ENCODE measurements around the gene WWOX.

Gene WWOX

GRCh38 chr16:79202977-79203376, 1103.5 kb downstream of the WWOX start:
- no peak for DNase-seq (ENCODE audit: low read depth)

GRCh38 chr16:79204486-79204885, 1105.0 kb downstream of the WWOX start:
- Histone ChIP-seq H3K36me3 (ENCODE audit: control insufficient read depth, insufficient read depth, low read length, severe bottlenecking) (no peaks in the 10 kb centered on the region), H3K4me3 (ENCODE audit: low read length) (no peak overlapping the region), H3K4me1 (ENCODE audit: control insufficient read depth, insufficient read depth, low read length) (no peaks in the 10 kb centered on the region), H3K9ac (ENCODE audit: low read length) (no peak overlapping the region), H3K9me3 (ENCODE audit: control insufficient read depth, low read length) (no peaks in the 10 kb centered on the region), H3K27me3 (replicated peaks; ENCODE audit: control insufficient read depth, insufficient read depth, low read length) (no peaks in the 10 kb centered on the region)
- no peak for DNase-seq (ENCODE audit: low read depth)

More at GRCh38 chr16:79202977-79203376, 1103.5 kb downstream of the WWOX start:
- Histone ChIP-seq H3K9me3 (ENCODE audit: control insufficient read depth, low read length) (no peaks in the 10 kb centered on the region), H3K36me3 (ENCODE audit: control insufficient read depth, insufficient read depth, low read length, severe bottlenecking) (no peaks in the 10 kb centered on the region), H3K4me3 (ENCODE audit: low read length) (no peak overlapping the region), H3K27me3 (replicated peaks; ENCODE audit: control insufficient read depth, insufficient read depth, low read length) (no peaks in the 10 kb centered on the region), H3K4me1 (ENCODE audit: control insufficient read depth, insufficient read depth, low read length) (no peaks in the 10 kb centered on the region), H3K9ac (ENCODE audit: low read length) (no peak overlapping the region)

- H3K4me3 ChIP-seq (ENCODE audit: low read length), result no peak overlapping the region
- H3K27me3 ChIP-seq (replicated peaks; ENCODE audit: control insufficient read depth, insufficient read depth, low read length), result no peaks in the 10 kb centered on the region
- no peaks in the 10 kb centered on the region for H3K36me3 ChIP-seq (ENCODE audit: control insufficient read depth, insufficient read depth, low read length, severe bottlenecking)
- no peaks in the 10 kb centered on the region for H3K9me3 ChIP-seq (ENCODE audit: control insufficient read depth, low read length)
- no peaks in the 10 kb centered on the region for H3K4me1 ChIP-seq (ENCODE audit: control insufficient read depth, insufficient read depth, low read length)
- no peak overlapping the region for H3K9ac ChIP-seq (ENCODE audit: low read length)
- DNase-seq (ENCODE audit: low read depth), result no peak
These were observed 1107.4 kb downstream of the WWOX start for GRCh38 chr16:79206889-79207288.

- H3K36me3 ChIP-seq (ENCODE audit: control insufficient read depth, insufficient read depth, low read length, severe bottlenecking), result no peaks in the 10 kb centered on the region
- H3K4me3 ChIP-seq (ENCODE audit: low read length), result no peak overlapping the region
- no peak overlapping the region for H3K9ac ChIP-seq (ENCODE audit: low read length)
- H3K9me3 ChIP-seq (ENCODE audit: control insufficient read depth, low read length), result no peaks in the 10 kb centered on the region
- H3K4me1 ChIP-seq (ENCODE audit: control insufficient read depth, insufficient read depth, low read length), result peaks cover 7% of the 10 kb centered on the region
- H3K27me3 ChIP-seq (replicated peaks; ENCODE audit: control insufficient read depth, insufficient read depth, low read length), result no peaks in the 10 kb centered on the region
- no peak for DNase-seq (ENCODE audit: low read depth)
These were observed 1109.9 kb downstream of the WWOX start for GRCh38 chr16:79209308-79209707.

DNA sequence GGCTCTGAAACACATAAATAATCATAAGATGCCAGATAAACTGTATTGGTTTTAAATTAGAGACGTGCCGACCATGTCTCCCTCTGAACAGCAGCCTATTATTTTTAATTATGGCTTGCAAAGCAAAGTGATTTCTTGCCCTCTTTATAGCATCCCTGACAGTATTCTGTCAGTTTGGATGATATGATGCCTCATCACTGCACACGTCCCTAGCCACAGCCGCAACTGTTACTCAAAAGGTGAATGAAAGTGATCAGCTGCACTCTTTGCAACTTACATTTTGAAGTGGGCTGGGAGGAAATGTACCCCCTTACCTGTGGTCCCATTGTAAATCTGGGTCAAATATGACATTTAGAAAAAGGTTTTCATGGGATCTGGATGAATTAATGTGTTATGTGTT, 1111.2 kb downstream of the WWOX start:
- no peak for DNase-seq (ENCODE audit: low read depth)
- no peaks in the 10 kb centered on the region for H3K36me3 ChIP-seq (ENCODE audit: control insufficient read depth, insufficient read depth, low read length, severe bottlenecking)
- peaks cover 7% of the 10 kb centered on the region for H3K9me3 ChIP-seq (ENCODE audit: control insufficient read depth, low read length)
- H3K9ac ChIP-seq (ENCODE audit: low read length), result no peak overlapping the region
- peaks cover 7% of the 10 kb centered on the region for H3K4me1 ChIP-seq (ENCODE audit: control insufficient read depth, insufficient read depth, low read length)
- H3K27me3 ChIP-seq (replicated peaks; ENCODE audit: control insufficient read depth, insufficient read depth, low read length), result no peaks in the 10 kb centered on the region
- H3K4me3 ChIP-seq (ENCODE audit: low read length), result no peak overlapping the region

GRCh38 chr16:79211586-79211985, 1112.1 kb downstream of the WWOX start:
- no peak for DNase-seq (ENCODE audit: low read depth)

DNA sequence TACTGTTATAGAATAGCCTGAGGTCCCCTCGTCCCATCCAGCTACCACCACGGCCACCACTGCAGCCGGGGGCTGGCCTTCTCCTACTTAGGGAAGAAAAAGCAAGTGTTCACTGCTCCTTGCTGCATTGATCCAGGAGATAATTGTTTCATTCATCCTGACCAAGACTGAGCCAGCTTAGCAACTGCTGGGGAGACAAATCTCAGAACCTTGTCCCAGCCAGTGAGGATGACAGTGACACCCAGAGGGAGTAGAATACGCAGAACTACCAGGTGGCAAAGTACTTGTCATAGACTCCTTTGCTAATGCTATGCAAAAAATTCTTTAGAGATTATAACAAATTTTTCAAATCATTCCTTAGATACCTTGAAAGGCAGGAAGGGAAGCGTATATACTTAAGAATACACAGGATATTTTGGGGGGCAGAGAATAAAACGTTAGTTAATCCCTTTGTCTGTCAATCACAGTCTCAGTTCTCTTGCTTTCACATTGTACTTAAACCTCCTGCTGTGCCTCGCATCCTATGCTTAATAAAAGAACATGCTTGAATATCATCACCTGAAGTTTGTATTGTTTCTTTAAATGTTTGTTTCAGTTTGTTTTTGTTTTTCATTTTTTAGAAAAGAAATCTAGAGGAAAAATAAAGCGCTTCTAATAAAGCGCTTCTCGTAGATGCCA, 1112.8 kb downstream of the WWOX start:
- peaks cover 12% of the 10 kb centered on the region for H3K9me3 ChIP-seq (ENCODE audit: control insufficient read depth, low read length)
- no peaks in the 10 kb centered on the region for H3K27me3 ChIP-seq (replicated peaks; ENCODE audit: control insufficient read depth, insufficient read depth, low read length)
- H3K4me1 ChIP-seq (ENCODE audit: control insufficient read depth, insufficient read depth, low read length), result peaks cover 7% of the 10 kb centered on the region
- H3K9ac ChIP-seq (ENCODE audit: low read length), result no peak overlapping the region
- H3K4me3 ChIP-seq (ENCODE audit: low read length), result no peak overlapping the region
- H3K36me3 ChIP-seq (ENCODE audit: control insufficient read depth, insufficient read depth, low read length, severe bottlenecking), result no peaks in the 10 kb centered on the region
- no peak for DNase-seq (ENCODE audit: low read depth)

More at GRCh38 chr16:79211586-79211985, 1112.1 kb downstream of the WWOX start:
- Histone ChIP-seq H3K9ac (ENCODE audit: low read length) (no peak overlapping the region), H3K9me3 (ENCODE audit: control insufficient read depth, low read length) (peaks cover 12% of the 10 kb centered on the region), H3K4me1 (ENCODE audit: control insufficient read depth, insufficient read depth, low read length) (peaks cover 7% of the 10 kb centered on the region), H3K36me3 (ENCODE audit: control insufficient read depth, insufficient read depth, low read length, severe bottlenecking) (no peaks in the 10 kb centered on the region), H3K4me3 (ENCODE audit: low read length) (no peak overlapping the region), H3K27me3 (replicated peaks; ENCODE audit: control insufficient read depth, insufficient read depth, low read length) (no peaks in the 10 kb centered on the region)

- no peak for DNase-seq (ENCODE audit: low read depth)
- no peaks in the 10 kb centered on the region for H3K36me3 ChIP-seq (ENCODE audit: control insufficient read depth, insufficient read depth, low read length, severe bottlenecking)
- H3K4me1 ChIP-seq (ENCODE audit: control insufficient read depth, insufficient read depth, low read length), result peaks cover 7% of the 10 kb centered on the region
- no peaks in the 10 kb centered on the region for H3K27me3 ChIP-seq (replicated peaks; ENCODE audit: control insufficient read depth, insufficient read depth, low read length)
- H3K4me3 ChIP-seq (ENCODE audit: low read length), result no peak overlapping the region
- H3K9me3 ChIP-seq (ENCODE audit: control insufficient read depth, low read length), result peaks cover 12% of the 10 kb centered on the region
- H3K9ac ChIP-seq (ENCODE audit: low read length), result no peak overlapping the region
These were observed 1113.8 kb downstream of the WWOX start for GRCh38 chr16:79213214-79213613.

DNA sequence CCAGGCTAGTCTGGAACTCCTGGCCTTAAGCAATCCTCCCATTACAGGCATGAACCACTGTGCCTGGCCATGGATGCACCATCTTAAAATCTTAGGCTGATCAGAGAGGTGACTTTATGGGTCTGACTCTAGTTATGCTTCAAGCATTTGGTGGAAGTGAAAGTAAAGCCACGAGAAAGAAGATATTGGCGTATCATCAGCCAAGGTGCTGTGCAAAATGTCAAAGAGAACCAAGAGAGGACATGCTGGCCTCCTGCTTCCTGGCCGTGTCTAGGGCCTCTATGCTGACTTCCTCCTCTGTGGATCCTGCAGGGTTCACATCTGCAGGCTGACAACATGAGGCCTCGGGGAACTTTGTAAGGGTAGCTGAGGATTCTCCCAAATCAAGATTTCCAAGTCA, 1115.8 kb downstream of the WWOX start:
- H3K9me3 ChIP-seq (ENCODE audit: control insufficient read depth, low read length), result peaks cover 12% of the 10 kb centered on the region
- H3K27me3 ChIP-seq (replicated peaks; ENCODE audit: control insufficient read depth, insufficient read depth, low read length), result no peaks in the 10 kb centered on the region
- no peaks in the 10 kb centered on the region for H3K36me3 ChIP-seq (ENCODE audit: control insufficient read depth, insufficient read depth, low read length, severe bottlenecking)
- peaks cover 7% of the 10 kb centered on the region for H3K4me1 ChIP-seq (ENCODE audit: control insufficient read depth, insufficient read depth, low read length)
- H3K4me3 ChIP-seq (ENCODE audit: low read length), result no peak overlapping the region
- DNase-seq (ENCODE audit: low read depth), result no peak
- no peak overlapping the region for H3K9ac ChIP-seq (ENCODE audit: low read length)

- no peaks in the 10 kb centered on the region for H3K27me3 ChIP-seq (replicated peaks; ENCODE audit: control insufficient read depth, insufficient read depth, low read length)
These were observed 1118.0 kb downstream of the WWOX start for GRCh38 chr16:79217375-79218011.

GRCh38 chr16:79218351-79218750, 1118.9 kb downstream of the WWOX start:
- Histone ChIP-seq H3K9me3 (ENCODE audit: control insufficient read depth, low read length) (peaks cover 12% of the 10 kb centered on the region), H3K36me3 (ENCODE audit: control insufficient read depth, insufficient read depth, low read length, severe bottlenecking) (no peaks in the 10 kb centered on the region), H3K4me1 (ENCODE audit: control insufficient read depth, insufficient read depth, low read length) (peaks cover under 1% of the 10 kb centered on the region), H3K27me3 (replicated peaks; ENCODE audit: control insufficient read depth, insufficient read depth, low read length) (no peaks in the 10 kb centered on the region), H3K9ac (ENCODE audit: low read length) (no peak overlapping the region), H3K4me3 (ENCODE audit: low read length) (no peak overlapping the region)
- DNase-seq (ENCODE audit: low read depth), result no peak

More at GRCh38 chr16:79217375-79218011, 1118.0 kb downstream of the WWOX start:
- Histone ChIP-seq H3K9ac (ENCODE audit: low read length) (no peak overlapping the region), H3K36me3 (ENCODE audit: control insufficient read depth, insufficient read depth, low read length, severe bottlenecking) (no peaks in the 10 kb centered on the region), H3K4me1 (ENCODE audit: control insufficient read depth, insufficient read depth, low read length) (peaks cover 7% of the 10 kb centered on the region), H3K9me3 (ENCODE audit: control insufficient read depth, low read length) (peaks cover 12% of the 10 kb centered on the region), H3K4me3 (ENCODE audit: low read length) (no peak overlapping the region)
- DNase-seq (ENCODE audit: low read depth), result no peak
